Left lung (tissue), 10 donors: ENCODE measurements around the gene RUBCNL. TPM values are rescaled to one million over a fixed set of nuclear protein-coding genes. Genes with fewer than 3 reads are reported as not detected.
"Not testable (repeated sequence)": the region's sequence is repeated elsewhere in the genome, so short reads cannot be mapped to it uniquely, and the experiment has no call there.

ENCODE experiments used
- ATAC-seq: fragments of 200-7000 bp; cut with Tn5 transposase; one replicate; pipeline ENCODE4 v1.9.1; 2020; ENCODE audit warnings: moderate library complexity
- DNase-seq, 4 donors: peaks; one replicate each; pipeline ENCODE4 v3.0.0-alpha.2; 2013 to 2020
- H3K27ac ChIP-seq, 2 donors: fragments of 200-600 bp; sonication (generic) in 1 of 2; one replicate each; pipeline versions ENCODE4 v1.5.0 to v1.8.0; 2020 to 2021
- H3K27me3 ChIP-seq, 2 donors: fragments of 200-600 bp; sonication (generic) in 1 of 2; one replicate each; pipeline versions ENCODE4 v1.5.0 to v1.8.0; 2020 to 2021
- H3K36me3 ChIP-seq, 2 donors: fragments of 200-600 bp; sonication (generic) in 1 of 2; one replicate each; pipeline versions ENCODE4 v1.5.0 to v1.8.0; 2020 to 2021
- H3K4me1 ChIP-seq, 2 donors: fragments of 200-600 bp; one replicate each; pipeline ENCODE4 v1.8.0; 2021
- H3K4me3 ChIP-seq, 2 donors: fragments of 200-600 bp; sonication (generic) in 1 of 2; one replicate each; pipeline versions ENCODE4 v1.5.0 to v1.8.0; 2020 to 2021; ENCODE audit warnings: mild to moderate bottlenecking in 1 of 2
- H3K9me3 ChIP-seq, 2 donors: fragments of 200-600 bp; sonication (generic) in 1 of 2; one replicate each; pipeline versions ENCODE4 v1.5.0 to v1.8.0; 2020 to 2021
- intact Hi-C, 2 donors: fragments of 100-400 bp; cut with DNase I; formaldehyde crosslinking; loops; one replicate each; pipeline versions ENCODE4 v1.11.2 to v1.14.2; 2022
- polyA plus RNA-seq, 6 donors: library from polyadenylated mRNA; unstranded; fragments of 120-200 nt; gene quantifications; one replicate each; pipeline ENCODE4 v1.2.1, GENCODE V29; 2013; ENCODE audit not compliant: insufficient read length in 6 of 6
- total RNA-seq, 2 donors: library from RNA; stranded (reverse); fragmentation: NEBNext Ultra II Directional; extraction: Animal tissue kit (Norgen Biotek cat#: 25700); gene quantifications; one replicate each; pipeline ENCODE4 v1.2.1, GENCODE V29; 2021
- TF ChIP-seq, protein P1 (sequence below), 2 donors: fragments of 200-600 bp; sonication (generic) in 1 of 2; IDR thresholded peaks; one replicate each; pipeline versions ENCODE4 v1.5.0 to v1.8.0; 2021; ENCODE audit warnings: antibody characterized with exemption in 2 of 2
- donor health status: DM: no; HTN: yes; CAD: no.
- donor health status: DM: no; HTN: no; CAD: no.

RUBCNL gene
- total and polyA plus RNA-seq, 8 donors, result 1.8 to 6.6 (median 2.4) TPM

DNA sequence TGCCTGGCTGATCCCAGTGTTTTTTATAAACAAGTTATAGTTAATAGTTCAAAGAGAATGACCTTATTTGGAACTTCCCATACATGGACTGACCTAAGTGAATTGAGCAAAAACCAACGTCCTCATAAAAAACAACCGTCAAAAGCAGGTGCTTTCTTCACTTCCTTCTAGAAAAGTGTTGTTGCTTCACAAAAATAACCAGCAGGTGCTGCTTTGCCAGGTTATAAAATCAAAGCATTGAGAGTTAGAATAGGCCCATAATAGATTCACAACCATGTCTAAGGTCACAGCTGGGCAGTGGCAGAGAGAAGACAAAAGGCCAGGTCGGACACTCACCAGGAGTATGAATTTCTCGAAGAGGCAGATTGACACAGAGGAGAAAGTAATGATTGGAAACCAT, 9.5 kb downstream of the RUBCNL start:
- Histone ChIP-seq H3K36me3 (no peaks in the 10 kb centered on the region), H3K4me1 (peaks cover 0 to 51% of the 10 kb centered on the region in 2 donors), H3K9me3 (no peaks in the 10 kb centered on the region), H3K27ac (peak overlapping the region in 1 of 2 donors; percentile 70), H3K4me3 (no peak overlapping the region), H3K27me3 (no peaks in the 10 kb centered on the region)
- intact Hi-C loops, result no loop called here
- no peak for DNase-seq
- TF ChIP-seq, protein P1, sequence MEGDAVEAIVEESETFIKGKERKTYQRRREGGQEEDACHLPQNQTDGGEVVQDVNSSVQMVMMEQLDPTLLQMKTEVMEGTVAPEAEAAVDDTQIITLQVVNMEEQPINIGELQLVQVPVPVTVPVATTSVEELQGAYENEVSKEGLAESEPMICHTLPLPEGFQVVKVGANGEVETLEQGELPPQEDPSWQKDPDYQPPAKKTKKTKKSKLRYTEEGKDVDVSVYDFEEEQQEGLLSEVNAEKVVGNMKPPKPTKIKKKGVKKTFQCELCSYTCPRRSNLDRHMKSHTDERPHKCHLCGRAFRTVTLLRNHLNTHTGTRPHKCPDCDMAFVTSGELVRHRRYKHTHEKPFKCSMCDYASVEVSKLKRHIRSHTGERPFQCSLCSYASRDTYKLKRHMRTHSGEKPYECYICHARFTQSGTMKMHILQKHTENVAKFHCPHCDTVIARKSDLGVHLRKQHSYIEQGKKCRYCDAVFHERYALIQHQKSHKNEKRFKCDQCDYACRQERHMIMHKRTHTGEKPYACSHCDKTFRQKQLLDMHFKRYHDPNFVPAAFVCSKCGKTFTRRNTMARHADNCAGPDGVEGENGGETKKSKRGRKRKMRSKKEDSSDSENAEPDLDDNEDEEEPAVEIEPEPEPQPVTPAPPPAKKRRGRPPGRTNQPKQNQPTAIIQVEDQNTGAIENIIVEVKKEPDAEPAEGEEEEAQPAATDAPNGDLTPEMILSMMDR (IDR thresholded peaks at IDR 0.05), result no peak
- ATAC-seq, result no peak

DNA sequence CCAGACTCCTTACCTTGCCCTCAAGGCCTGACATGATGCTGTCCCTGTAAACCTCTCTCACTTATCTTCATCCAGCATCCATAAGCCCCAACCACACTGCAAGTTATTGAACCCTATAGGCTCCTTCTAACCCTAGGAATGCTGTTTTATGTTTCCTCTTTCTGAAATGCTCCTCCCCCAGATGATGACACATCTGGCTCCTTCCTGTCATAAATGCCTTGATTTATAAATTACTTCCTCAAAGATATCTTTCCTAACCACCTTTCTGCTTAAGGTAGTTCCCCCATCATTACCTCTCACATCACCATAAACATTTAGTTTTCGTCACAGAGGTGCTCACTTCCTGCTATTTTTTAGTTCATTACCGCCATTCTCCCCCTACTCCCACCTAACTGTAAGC, 12.3 kb downstream of the RUBCNL start:
- Histone ChIP-seq H3K4me3 (no peak overlapping the region), H3K9me3 (no peaks in the 10 kb centered on the region), H3K27ac (peak overlapping the region in 1 of 2 donors; percentile 45), H3K27me3 (no peaks in the 10 kb centered on the region), H3K4me1 (peaks cover 8 to 48% of the 10 kb centered on the region in 2 donors), H3K36me3 (no peaks in the 10 kb centered on the region)
- ATAC-seq (peak; percentile 21), DNase-seq (no peak)
- intact Hi-C loops, result no loop called here
- TF ChIP-seq, protein P1 (IDR thresholded peaks at IDR 0.05), result no peak

DNA sequence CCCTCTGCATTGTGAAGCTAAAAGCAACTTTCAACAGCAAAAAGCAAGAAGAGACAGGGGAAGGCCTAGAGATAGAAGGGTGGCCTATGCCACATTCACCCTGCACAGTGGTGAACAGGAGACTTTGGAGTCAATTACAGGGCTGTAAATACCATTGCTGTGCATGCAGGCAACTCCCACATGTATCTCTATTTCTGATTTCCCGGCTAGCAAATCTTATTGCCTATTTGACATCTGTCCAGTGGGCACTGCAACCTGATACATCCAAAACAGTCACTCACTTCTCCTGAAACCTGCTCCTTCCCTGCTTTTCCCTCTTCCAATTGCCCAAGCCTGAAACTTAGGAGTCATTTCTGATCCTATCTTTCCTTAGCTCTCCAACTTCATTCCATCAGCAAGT, 13.4 kb downstream of the RUBCNL start:
- Histone ChIP-seq H3K4me3 (no peak overlapping the region), H3K9me3 (no peaks in the 10 kb centered on the region), H3K4me1 (peaks cover 12 to 46% of the 10 kb centered on the region in 2 donors), H3K36me3 (no peaks in the 10 kb centered on the region), H3K27ac (no peak overlapping the region), H3K27me3 (no peaks in the 10 kb centered on the region)
- DNase-seq (no peak), ATAC-seq (no peak)
- TF ChIP-seq, protein P1 (IDR thresholded peaks at IDR 0.05), result no peak
- intact Hi-C loops, result no loop called here

DNA sequence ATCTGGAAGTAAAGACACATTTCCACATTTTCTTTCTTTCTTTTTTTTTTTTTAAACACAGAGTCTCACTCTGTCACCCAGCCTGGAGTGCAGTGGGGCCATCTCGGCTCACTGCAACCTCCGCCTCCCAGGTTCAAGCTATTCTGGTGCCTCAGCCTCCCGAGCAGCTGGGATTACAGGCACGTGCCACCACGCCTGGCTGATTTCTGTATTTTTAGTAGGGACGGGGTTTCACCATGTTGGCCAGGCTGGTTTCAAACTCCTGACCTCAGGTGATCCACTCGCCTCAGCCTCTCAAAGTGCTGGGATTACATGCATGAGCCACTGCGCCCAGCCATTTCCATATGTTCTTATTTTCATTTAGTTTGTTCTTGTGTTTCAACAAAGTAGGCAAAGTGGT, 14.1 kb downstream of the RUBCNL start:
- H3K27me3 ChIP-seq, DNase-seq, intact Hi-C loops, H3K36me3 ChIP-seq, H3K27ac ChIP-seq, H3K4me3 ChIP-seq, H3K9me3 ChIP-seq, ATAC-seq: not testable (repeated sequence)
- peaks cover 12 to 42% of the 10 kb centered on the region in 2 donors for H3K4me1 ChIP-seq

DNA sequence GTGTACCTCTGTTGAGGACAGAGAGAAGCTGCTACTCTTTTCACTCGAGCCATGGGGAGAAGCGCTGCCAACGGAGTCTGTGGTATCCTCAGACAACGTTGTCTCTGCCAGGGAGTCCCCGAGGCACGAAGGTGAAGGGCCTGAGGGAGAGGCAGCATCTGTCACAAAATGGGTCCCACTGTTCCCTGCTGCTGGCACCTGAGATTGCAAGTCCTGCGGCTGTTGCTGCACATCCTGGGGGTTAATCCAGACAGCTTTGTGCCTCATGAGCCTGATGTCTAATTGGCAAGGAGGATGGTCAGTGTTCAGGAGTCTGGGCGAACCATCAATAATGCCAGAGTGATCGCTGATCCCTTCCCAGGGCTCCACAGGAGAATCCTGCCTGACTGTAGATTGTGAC, 15.0 kb downstream of the RUBCNL start:
- DNase-seq (no peak), ATAC-seq (no peak)
- no peak overlapping the region for H3K4me3 ChIP-seq
- intact Hi-C loops, result no loop called here
- no peaks in the 10 kb centered on the region for H3K36me3 ChIP-seq
- H3K27me3 ChIP-seq, result no peaks in the 10 kb centered on the region
- peaks cover 12 to 36% of the 10 kb centered on the region in 2 donors for H3K4me1 ChIP-seq
- TF ChIP-seq, protein P1 (IDR thresholded peaks at IDR 0.05), result no peak
- H3K27ac ChIP-seq, result no peak overlapping the region
- H3K9me3 ChIP-seq, result no peaks in the 10 kb centered on the region
